MCF 10A (cell line): ENCODE data around the gene CSMD2. TPM values are rescaled to one million over a fixed set of nuclear protein-coding genes. Genes with fewer than 3 reads are reported as not detected.
A peak's percentile ranks its signal among the peaks of the same experiment; 100 is the strongest.

Experiments
- BruUV-seq: library from RNA; stranded (reverse); fragments of 400-500 nt; replicated peaks from 2 replicates; lab custom pipeline; 2021; lab: Mats Ljungman, UMichigan
- CTCF ChIA-PET: fragments of 300-600 bp; sonication (Branson Sonifier 250); formaldehyde crosslinking; extraction: SDS; loops from one replicate; lab custom pipeline; 2021; ENCODE audit warnings: antibody characterized with exemption, inconsistent platforms; lab: Yijun Ruan, JAX
- POLR2A ChIA-PET: fragments of 300-600, 350-650 bp; sonication (Branson Sonifier 250); formaldehyde crosslinking; extraction: SDS; loops from one replicate; lab custom pipeline; 2020; ENCODE audit warnings: antibody characterized with exemption, inconsistent platforms; lab: Yijun Ruan, JAX
- DNase-seq: peaks from one replicate; pipeline ENCODE4 v3.0.0-alpha.2; 2018; ENCODE audit not compliant: unreplicated experiment
- H3K27ac Mint-ChIP-seq: one replicate; pipeline ENCODE4 v1.8.0; 2022; ENCODE audit warnings: mild to moderate bottlenecking, low read depth, mixed read lengths; ENCODE audit not compliant: unreplicated experiment
- H3K27me3 Mint-ChIP-seq: one replicate; pipeline ENCODE4 v1.8.0; 2022; ENCODE audit warnings: mixed read lengths; ENCODE audit not compliant: insufficient read depth, unreplicated experiment
- H3K36me3 Mint-ChIP-seq: one replicate; pipeline ENCODE4 v1.8.0; 2022; ENCODE audit warnings: mild to moderate bottlenecking, moderate library complexity, mixed read lengths; ENCODE audit not compliant: insufficient read depth, unreplicated experiment
- H3K4me1 Mint-ChIP-seq: one replicate; pipeline ENCODE4 v1.8.0; 2022; ENCODE audit warnings: mixed read lengths; ENCODE audit not compliant: insufficient read depth, unreplicated experiment
- H3K4me3 Mint-ChIP-seq: one replicate; pipeline ENCODE4 v1.8.0; 2022; ENCODE audit warnings: mild to moderate bottlenecking, moderate library complexity, mixed read lengths; ENCODE audit not compliant: unreplicated experiment
- H3K9me3 Mint-ChIP-seq: one replicate; pipeline ENCODE4 v1.8.0; 2022; ENCODE audit warnings: mixed read lengths; ENCODE audit not compliant: unreplicated experiment
- intact Hi-C: fragments of 100-400 bp; cut with micrococcal nuclease; formaldehyde crosslinking; loops from 2 replicates; pipeline ENCODE4 v1.14.1; 2022
- total RNA-seq: library from RNA; stranded (reverse); gene quantifications from 2 replicates; pipeline ENCODE4 v1.2.3, GENCODE V29; 2022
- TF ChIP-seq, protein P1 (sequence below): fragments of 200-600 bp; IDR thresholded peaks from one replicate; pipeline ENCODE4 v1.8.0; 2022; ENCODE audit warnings: antibody characterized with exemption, mild to moderate bottlenecking; ENCODE audit not compliant: unreplicated experiment

CSMD2 gene
- total RNA-seq, 1 experiment from 2014 or later: not detected

DNA sequence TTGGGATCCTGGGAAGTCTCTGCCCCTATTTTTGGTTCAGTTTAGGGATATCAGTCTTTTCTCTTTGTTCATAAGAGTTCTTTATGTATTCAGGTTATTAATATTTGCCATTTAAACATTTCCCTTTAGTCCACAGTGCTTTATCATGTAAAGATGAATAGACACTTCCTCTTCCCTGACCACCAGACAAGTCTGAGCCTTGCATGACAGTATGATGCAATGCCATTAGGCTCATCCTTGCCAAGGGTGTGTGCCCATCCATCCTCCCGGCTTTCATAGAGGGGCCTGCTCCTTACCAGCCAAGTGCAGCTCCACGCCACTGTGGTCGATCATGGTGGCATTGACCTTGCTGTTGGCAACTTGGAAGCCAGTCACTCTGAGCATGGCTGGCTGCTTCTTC lies 640.4 kb downstream of the CSMD2 start:
- no peaks in the 10 kb centered on the region for H3K4me1 Mint-ChIP-seq
- intact Hi-C loops: no loop called here
- CTCF ChIA-PET: no interaction called here
- no peak overlapping the region for H3K4me3 Mint-ChIP-seq
- TF ChIP-seq, protein P1, sequence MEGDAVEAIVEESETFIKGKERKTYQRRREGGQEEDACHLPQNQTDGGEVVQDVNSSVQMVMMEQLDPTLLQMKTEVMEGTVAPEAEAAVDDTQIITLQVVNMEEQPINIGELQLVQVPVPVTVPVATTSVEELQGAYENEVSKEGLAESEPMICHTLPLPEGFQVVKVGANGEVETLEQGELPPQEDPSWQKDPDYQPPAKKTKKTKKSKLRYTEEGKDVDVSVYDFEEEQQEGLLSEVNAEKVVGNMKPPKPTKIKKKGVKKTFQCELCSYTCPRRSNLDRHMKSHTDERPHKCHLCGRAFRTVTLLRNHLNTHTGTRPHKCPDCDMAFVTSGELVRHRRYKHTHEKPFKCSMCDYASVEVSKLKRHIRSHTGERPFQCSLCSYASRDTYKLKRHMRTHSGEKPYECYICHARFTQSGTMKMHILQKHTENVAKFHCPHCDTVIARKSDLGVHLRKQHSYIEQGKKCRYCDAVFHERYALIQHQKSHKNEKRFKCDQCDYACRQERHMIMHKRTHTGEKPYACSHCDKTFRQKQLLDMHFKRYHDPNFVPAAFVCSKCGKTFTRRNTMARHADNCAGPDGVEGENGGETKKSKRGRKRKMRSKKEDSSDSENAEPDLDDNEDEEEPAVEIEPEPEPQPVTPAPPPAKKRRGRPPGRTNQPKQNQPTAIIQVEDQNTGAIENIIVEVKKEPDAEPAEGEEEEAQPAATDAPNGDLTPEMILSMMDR: no peak
- peaks cover 32% of the 10 kb centered on the region for H3K27me3 Mint-ChIP-seq
- BruUV-seq: no TSS peak
- DNase-seq: peak; percentile 38
- H3K27ac Mint-ChIP-seq: no peak overlapping the region
- H3K36me3 Mint-ChIP-seq: no peaks in the 10 kb centered on the region
- POLR2A ChIA-PET: no interaction called here
- no peaks in the 10 kb centered on the region for H3K9me3 Mint-ChIP-seq

DNA sequence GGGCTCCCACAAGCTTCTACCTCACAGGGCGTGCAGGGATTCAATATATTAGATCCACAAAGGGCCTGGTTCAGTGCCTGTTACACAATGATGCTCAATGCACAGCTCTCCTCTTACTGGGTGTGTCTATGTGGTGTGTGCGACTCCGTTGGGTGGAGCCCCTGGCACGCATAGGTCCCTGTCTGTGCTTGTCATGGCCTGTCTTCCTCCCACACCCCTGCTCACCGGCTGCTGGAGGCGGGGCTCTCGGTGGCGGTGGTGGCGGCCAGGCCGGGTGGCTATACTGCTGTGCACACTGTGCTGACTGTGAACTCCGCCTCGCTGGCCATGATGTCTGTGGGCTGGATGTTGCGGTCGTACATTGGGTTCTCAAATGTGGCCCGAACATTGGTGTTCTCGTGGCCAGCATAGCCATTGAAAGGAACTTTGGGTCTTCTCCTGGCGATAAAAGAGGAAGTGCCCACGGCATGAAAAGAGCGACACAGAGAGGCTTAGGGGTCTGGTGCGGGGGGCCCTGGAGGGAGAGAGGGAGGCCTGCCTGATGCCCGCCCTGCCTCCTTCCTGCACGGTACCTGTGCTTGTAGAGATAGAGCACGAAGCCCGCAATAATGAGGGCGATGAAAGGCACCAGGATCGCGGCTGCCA lies 645.7 kb downstream of the CSMD2 start:
- no peaks in the 10 kb centered on the region for H3K9me3 Mint-ChIP-seq
- no peak overlapping the region for H3K27ac Mint-ChIP-seq
- DNase-seq: peak; percentile 45
- no TSS peak for BruUV-seq
- no peaks in the 10 kb centered on the region for H3K36me3 Mint-ChIP-seq
- H3K4me1 Mint-ChIP-seq: no peaks in the 10 kb centered on the region
- peaks cover 26% of the 10 kb centered on the region for H3K27me3 Mint-ChIP-seq
- H3K4me3 Mint-ChIP-seq: no peak overlapping the region
- POLR2A ChIA-PET: no interaction called here
- intact Hi-C loops: no loop called here
- TF ChIP-seq, protein P1: no peak
- CTCF ChIA-PET: interaction anchor here (0.6 to 1.4 kb wide), 2 partner anchors 94 to 222 kb away, joined by 3 to 4 read pairs; no protein-coding TSS in a partner anchor

DNA sequence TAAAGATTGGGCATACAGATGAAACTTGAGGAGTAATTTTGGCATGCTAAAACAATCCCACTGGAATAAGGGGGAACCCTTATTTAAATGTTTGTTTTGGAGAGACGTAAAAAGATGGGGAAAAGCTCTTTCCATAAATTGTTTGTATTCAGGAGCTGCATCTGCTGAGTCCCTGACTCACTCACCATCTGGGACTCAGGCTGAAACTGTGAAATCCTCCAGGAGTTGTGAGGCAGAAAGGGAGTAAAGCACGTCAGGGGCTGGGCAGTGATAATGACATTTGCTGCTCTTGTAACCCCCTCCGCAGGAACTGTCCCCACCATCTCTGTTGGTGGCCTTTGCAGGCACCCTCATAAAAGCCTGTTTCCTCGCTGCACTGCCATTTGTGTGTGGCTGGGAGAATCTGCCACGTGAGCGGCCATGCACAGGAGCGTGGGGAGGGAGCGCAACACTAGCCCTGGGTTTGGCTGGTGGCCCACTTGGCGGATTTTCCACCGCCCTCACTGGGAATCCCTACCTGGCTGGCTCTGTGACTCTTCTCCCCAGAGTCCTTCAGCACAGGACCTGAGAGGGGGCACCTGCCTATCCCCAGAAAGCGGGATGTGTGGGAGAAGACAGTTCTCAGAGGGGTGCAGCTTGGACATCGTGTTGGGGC lies 647.3 kb downstream of the CSMD2 start:
- BruUV-seq: no TSS peak
- Mint-ChIP-seq H3K4me1 (no peaks in the 10 kb centered on the region), H3K27me3 (peaks cover 24% of the 10 kb centered on the region), H3K27ac (no peak overlapping the region), H3K4me3 (no peak overlapping the region), H3K9me3 (no peaks in the 10 kb centered on the region), H3K36me3 (no peaks in the 10 kb centered on the region)
- intact Hi-C loops: no loop called here
- DNase-seq: no peak
- POLR2A ChIA-PET: interaction anchor here (0.6 kb wide), 1 partner anchor 744 kb away, joined by 3 read pairs; no protein-coding TSS in a partner anchor
- CTCF ChIA-PET: interaction anchor here (0.7 kb wide), 2 partner anchors 32 to 61 kb away, joined by 3 to 5 read pairs; no protein-coding TSS in a partner anchor
- TF ChIP-seq, protein P1: no peak

DNA sequence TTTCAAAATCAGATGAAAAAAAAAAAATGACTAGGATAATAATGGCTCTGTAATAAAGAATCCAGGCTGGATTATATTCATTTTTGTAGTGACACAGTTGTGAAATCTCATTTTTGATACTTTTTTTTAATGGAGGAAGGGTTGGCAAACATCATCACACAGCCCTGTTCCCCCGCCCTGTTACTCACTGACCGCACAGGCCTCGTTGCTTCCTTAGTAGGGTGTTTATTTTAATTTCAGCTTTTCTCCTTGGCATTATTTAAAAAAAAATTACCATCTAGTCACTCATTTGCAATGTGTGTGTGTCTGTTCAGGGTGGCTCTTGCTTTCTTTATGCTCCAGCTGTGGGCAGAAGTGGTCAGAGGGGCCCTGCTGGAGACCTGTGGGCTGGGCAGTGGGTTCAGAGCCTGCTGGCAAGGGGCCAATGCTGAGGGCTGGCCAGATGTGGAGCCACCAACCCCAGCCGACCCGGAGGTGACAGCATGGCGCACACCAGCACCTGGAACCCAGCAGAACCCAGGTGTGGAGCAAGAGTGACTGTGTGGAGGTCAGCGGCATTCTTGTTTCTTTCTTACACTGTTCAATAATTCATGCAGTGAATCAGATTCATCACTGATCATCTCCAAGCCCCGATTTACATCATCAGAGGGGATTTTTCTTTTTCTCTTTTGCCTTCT lies 648.0 kb downstream of the CSMD2 start:
- H3K4me1 Mint-ChIP-seq: no peaks in the 10 kb centered on the region
- TF ChIP-seq, protein P1: no peak
- H3K36me3 Mint-ChIP-seq: no peaks in the 10 kb centered on the region
- ChIA-PET POLR2A (interaction anchor here (0.7 kb wide), 1 partner anchor 45 kb away, joined by 4 read pairs; no protein-coding TSS in a partner anchor), CTCF (interaction anchor here (0.7 kb wide), 2 partner anchors 31 to 86 kb away, joined by 3 read pairs; no protein-coding TSS in a partner anchor)
- intact Hi-C loops: no loop called here
- peaks cover 20% of the 10 kb centered on the region for H3K27me3 Mint-ChIP-seq
- H3K27ac Mint-ChIP-seq: no peak overlapping the region
- no peaks in the 10 kb centered on the region for H3K9me3 Mint-ChIP-seq
- DNase-seq: no peak
- no peak overlapping the region for H3K4me3 Mint-ChIP-seq
- BruUV-seq: no TSS peak
